ENCODE data around the gene UFM1.

GRCh38 chr13:38301236-38301635 is 48.4 kb upstream of the UFM1 start:
- TF ChIP-seq CTCF (IDR thresholded peaks at IDR 0.05) (no peak), POLR2AphosphoS5 (IDR thresholded peaks at IDR 0.05; ENCODE audit: low read depth, low read length) (no peak), REST (IDR thresholded peaks at IDR 0.05; ENCODE audit: insufficient read depth in 1 of 2, low read depth in 2 of 2, low read length in 1 of 2) (no peak), TCF7L2 (IDR thresholded peaks at IDR 0.05; ENCODE audit: low read depth, low read length) (no peak), SIN3A (IDR thresholded peaks at IDR 0.05; ENCODE audit: borderline replicate concordance, insufficient read depth, low read depth, low read length) (no peak)

Data from Panc1 (cell line).